ENCODE data around the gene PARN. TPM values are rescaled to one million over a fixed set of nuclear protein-coding genes. Genes with fewer than 3 reads are reported as not detected.
A peak's percentile ranks its signal among the peaks of the same experiment; 100 is the strongest.
"Not testable (repeated sequence)": the region's sequence is repeated elsewhere in the genome, so short reads cannot be mapped to it uniquely, and the experiment has no call there.

PARN gene
- total RNA-seq, 1 experiment from 2014 or later: 56.2 TPM

DNA sequence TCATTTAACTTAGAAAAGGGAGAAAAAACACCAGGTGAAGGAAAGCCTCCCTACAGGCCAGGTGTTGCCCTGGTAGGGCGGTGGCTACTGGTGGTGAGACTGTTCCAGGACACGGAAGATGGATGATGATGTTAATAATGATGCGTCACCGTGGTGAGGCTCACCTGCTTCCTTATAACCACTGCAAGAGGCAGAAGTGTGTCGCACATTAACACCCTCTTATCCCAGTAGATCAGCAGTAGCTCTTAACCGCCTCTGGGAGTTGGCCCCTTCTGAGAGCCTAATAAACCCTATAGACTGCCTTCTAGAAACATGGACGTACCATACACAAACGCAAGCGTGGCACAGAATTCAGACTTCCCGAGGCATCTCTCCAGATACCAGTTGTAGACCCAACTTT, 10.5 kb upstream of the PARN start:
- peaks cover 19 to 67% (median 41%) of the 10 kb centered on the region in 3 experiments; a peak in 6 of 7 replicates for H3K36me3 Mint-ChIP-seq (ENCODE audit: insufficient read depth in 1 of 3, low read depth in 3 of 3)

GRCh38 chr16:14636951-14637240, 6.8 kb upstream of the PARN start:
- Mint-ChIP-seq H3K36me3 (ENCODE audit: insufficient read depth in 1 of 3, low read depth in 3 of 3) (peaks cover 12 to 44% (median 30%) of the 10 kb centered on the region in 3 experiments; a peak in 6 of 7 replicates), H3K4me3 (peak overlapping the region; percentile 35 to 100), H3K4me1 (peaks cover 60 to 71% of the 10 kb centered on the region in 2 experiments), H3K27ac (peak overlapping the region; percentile 80 to 99 (median 98))
- peak overlapping the region; percentile 43 for H3K27ac ChIP-seq (ENCODE audit: insufficient read length, low read depth, low read length)
- no CpG with 5 or more reads among the region's 1 CpG for WGBS (ENCODE audit: extremely low coverage, insufficient read length, low lambda C conversion rate)
- H3K79me1 ChIP-seq (ENCODE audit: insufficient read depth, low read depth, low read length, poor library complexity, severe bottlenecking): peaks cover 18% of the 10 kb centered on the region
- not testable (repeated sequence) for H3K18ac ChIP-seq (ENCODE audit: insufficient read length, low read depth, low read length); H2BK5ac ChIP-seq (ENCODE audit: insufficient read length, low read length); H3T11ph ChIP-seq (ENCODE audit: low read length); H2BK15ac ChIP-seq (ENCODE audit: low read depth, low read length); H4K8ac ChIP-seq (replicated peaks; ENCODE audit: insufficient read length, low read depth, low read length); H4K5ac ChIP-seq (ENCODE audit: insufficient read length, low read depth, low read length); H3K14ac ChIP-seq (ENCODE audit: insufficient read depth, low read length); H2BK120ac ChIP-seq (ENCODE audit: low read depth, low read length, poor library complexity, severe bottlenecking); H2BK12ac ChIP-seq (ENCODE audit: insufficient read length, low read depth, low read length); H3K27me3 Mint-ChIP-seq (ENCODE audit: low read depth); H2AK5ac ChIP-seq (ENCODE audit: insufficient read length, low read length); DNase-seq; H3K56ac ChIP-seq (ENCODE audit: insufficient read length, low read depth, low read length); H2BK20ac ChIP-seq (ENCODE audit: low read depth, low read length, poor library complexity, severe bottlenecking); H3K23ac ChIP-seq (ENCODE audit: insufficient read length, low read depth, low read length); H3K9me3 Mint-ChIP-seq; H3K4ac ChIP-seq (ENCODE audit: low read depth, low read length); H3K27me3 ChIP-seq (ENCODE audit: insufficient read depth, low read length); H4K91ac ChIP-seq (ENCODE audit: insufficient read length, low read depth, low read length); H2AFZ ChIP-seq (ENCODE audit: low read length); H3K9me3 ChIP-seq (ENCODE audit: control insufficient read depth, low read depth, low read length); H3K4me1 ChIP-seq (ENCODE audit: insufficient read depth, low read length); H4K20me1 ChIP-seq (ENCODE audit: control insufficient read depth, insufficient read depth, insufficient read length)
- peaks cover 11% of the 10 kb centered on the region for H3K23me2 ChIP-seq (ENCODE audit: insufficient read length, low read depth, low read length, poor library complexity, severe bottlenecking)
- peak overlapping the region; percentile 31 for H3K9ac ChIP-seq (ENCODE audit: extremely low read depth, insufficient read length, low read length)
- H3K4me2 ChIP-seq (ENCODE audit: insufficient read depth, insufficient read length, low read length): peak overlapping the region; percentile 48
- peaks cover 32% of the 10 kb centered on the region; the same call in 1 of the 2 replicates for H3K79me2 ChIP-seq (ENCODE audit: insufficient read depth, low read length)

More for the DNA sequence above, 10.5 kb upstream of the PARN start:
- H2BK12ac ChIP-seq (ENCODE audit: insufficient read length, low read depth, low read length): no peak overlapping the region
- no peaks in the 10 kb centered on the region for H3K27me3 ChIP-seq (ENCODE audit: insufficient read depth, low read length)
- H3K18ac ChIP-seq (ENCODE audit: insufficient read length, low read depth, low read length): no peak overlapping the region
- no peak overlapping the region for H3T11ph ChIP-seq (ENCODE audit: low read length)
- no peak for DNase-seq
- no peak overlapping the region for H2BK20ac ChIP-seq (ENCODE audit: low read depth, low read length, poor library complexity, severe bottlenecking)
- Mint-ChIP-seq H3K27ac (peak overlapping the region; percentile 50 to 89 (median 82); a peak in 4 of 7 replicates), H3K9me3 (no peaks in the 10 kb centered on the region), H3K4me3 (no peak overlapping the region), H3K27me3 (ENCODE audit: low read depth) (no peaks in the 10 kb centered on the region), H3K4me1 (peaks cover 52 to 61% of the 10 kb centered on the region in 2 experiments)
- H3K23ac ChIP-seq (ENCODE audit: insufficient read length, low read depth, low read length): no peak overlapping the region
- H4K91ac ChIP-seq (ENCODE audit: insufficient read length, low read depth, low read length): no peak overlapping the region
- no peaks in the 10 kb centered on the region for H3K23me2 ChIP-seq (ENCODE audit: insufficient read length, low read depth, low read length, poor library complexity, severe bottlenecking)
- no peak overlapping the region for H3K56ac ChIP-seq (ENCODE audit: insufficient read length, low read depth, low read length)
- peaks cover 32% of the 10 kb centered on the region; the same call in 1 of the 2 replicates for H3K79me2 ChIP-seq (ENCODE audit: insufficient read depth, low read length)
- H2AFZ ChIP-seq (ENCODE audit: low read length): no peak overlapping the region
- WGBS (ENCODE audit: extremely low coverage, insufficient read length, low lambda C conversion rate): no CpG with 5 or more reads among the region's 10 CpGs
- no peak overlapping the region for H2AK5ac ChIP-seq (ENCODE audit: insufficient read length, low read length)
- no peaks in the 10 kb centered on the region for H4K20me1 ChIP-seq (ENCODE audit: control insufficient read depth, insufficient read depth, insufficient read length)
- TF ChIP-seq, protein P1, sequence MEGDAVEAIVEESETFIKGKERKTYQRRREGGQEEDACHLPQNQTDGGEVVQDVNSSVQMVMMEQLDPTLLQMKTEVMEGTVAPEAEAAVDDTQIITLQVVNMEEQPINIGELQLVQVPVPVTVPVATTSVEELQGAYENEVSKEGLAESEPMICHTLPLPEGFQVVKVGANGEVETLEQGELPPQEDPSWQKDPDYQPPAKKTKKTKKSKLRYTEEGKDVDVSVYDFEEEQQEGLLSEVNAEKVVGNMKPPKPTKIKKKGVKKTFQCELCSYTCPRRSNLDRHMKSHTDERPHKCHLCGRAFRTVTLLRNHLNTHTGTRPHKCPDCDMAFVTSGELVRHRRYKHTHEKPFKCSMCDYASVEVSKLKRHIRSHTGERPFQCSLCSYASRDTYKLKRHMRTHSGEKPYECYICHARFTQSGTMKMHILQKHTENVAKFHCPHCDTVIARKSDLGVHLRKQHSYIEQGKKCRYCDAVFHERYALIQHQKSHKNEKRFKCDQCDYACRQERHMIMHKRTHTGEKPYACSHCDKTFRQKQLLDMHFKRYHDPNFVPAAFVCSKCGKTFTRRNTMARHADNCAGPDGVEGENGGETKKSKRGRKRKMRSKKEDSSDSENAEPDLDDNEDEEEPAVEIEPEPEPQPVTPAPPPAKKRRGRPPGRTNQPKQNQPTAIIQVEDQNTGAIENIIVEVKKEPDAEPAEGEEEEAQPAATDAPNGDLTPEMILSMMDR (conservative IDR thresholded peaks at IDR 0.05): no peak
- no peak overlapping the region for H3K4me2 ChIP-seq (ENCODE audit: insufficient read depth, insufficient read length, low read length)
- no peak overlapping the region for H4K8ac ChIP-seq (replicated peaks; ENCODE audit: insufficient read length, low read depth, low read length)
- no peak overlapping the region for H2BK15ac ChIP-seq (ENCODE audit: low read depth, low read length)
- no peak overlapping the region for H3K27ac ChIP-seq (ENCODE audit: insufficient read length, low read depth, low read length)
- H2BK5ac ChIP-seq (ENCODE audit: insufficient read length, low read length): no peak overlapping the region
- H3K4ac ChIP-seq (ENCODE audit: low read depth, low read length): no peak overlapping the region
- H3K4me1 ChIP-seq (ENCODE audit: insufficient read depth, low read length): peaks cover 2% of the 10 kb centered on the region; the same call in 1 of the 2 replicates
- H4K5ac ChIP-seq (ENCODE audit: insufficient read length, low read depth, low read length): no peak overlapping the region
- H2BK120ac ChIP-seq (ENCODE audit: low read depth, low read length, poor library complexity, severe bottlenecking): no peak overlapping the region
- H3K79me1 ChIP-seq (ENCODE audit: insufficient read depth, low read depth, low read length, poor library complexity, severe bottlenecking): peaks cover 15% of the 10 kb centered on the region
- H3K9me3 ChIP-seq (ENCODE audit: control insufficient read depth, low read depth, low read length): no peaks in the 10 kb centered on the region
- H3K14ac ChIP-seq (ENCODE audit: insufficient read depth, low read length): no peak overlapping the region
- H3K9ac ChIP-seq (ENCODE audit: extremely low read depth, insufficient read length, low read length): no peak overlapping the region
